ENCODE results near the gene KCNG2. TPM values are rescaled to one million over a fixed set of nuclear protein-coding genes. Genes with fewer than 3 reads are reported as not detected.

Gene KCNG2
- total RNA-seq, 1 experiment from 2014 or later = not detected

DNA sequence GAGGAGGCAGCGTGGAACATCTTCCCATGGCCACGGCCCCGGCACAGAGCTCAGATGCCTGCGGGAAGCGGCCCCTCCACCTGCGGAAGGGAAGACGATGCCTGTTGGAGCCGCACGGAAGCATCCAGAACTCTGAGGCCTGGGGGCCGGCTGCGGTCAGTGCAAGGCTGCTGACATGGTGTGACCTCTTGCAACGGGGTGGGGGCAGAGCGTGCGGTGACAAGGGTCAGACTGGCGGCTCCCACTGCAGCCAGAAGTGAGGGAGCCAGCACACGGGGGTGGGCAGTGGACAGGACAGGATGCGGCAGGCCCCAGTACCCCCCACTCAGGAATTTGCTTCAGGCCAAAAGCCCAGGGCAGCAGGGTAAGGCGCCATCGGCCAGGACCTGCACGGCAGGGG is 104.9 kb downstream of the KCNG2 start:
- CTCF ChIA-PET = no interaction called here
- Histone ChIP-seq H2AFZ (no peak overlapping the region), H3K4me3 (no peak overlapping the region), H4K20me1 (ENCODE audit: insufficient read depth) (no peaks in the 10 kb centered on the region), H3K27me3 (ENCODE audit: insufficient read depth, low read depth) (no peaks in the 10 kb centered on the region), H3K27ac (no peak overlapping the region), H3K79me2 (ENCODE audit: low read depth) (no peaks in the 10 kb centered on the region), H3K36me3 (ENCODE audit: low read depth) (no peaks in the 10 kb centered on the region), H3K4me2 (no peak overlapping the region), H3F3A (ENCODE audit: insufficient read depth, low read depth) (no peaks in the 10 kb centered on the region), H3K4me1 (replicated peaks; ENCODE audit: insufficient read depth) (no peaks in the 10 kb centered on the region), H3K9me3 (ENCODE audit: insufficient read depth, low read depth) (peaks cover 12% of the 10 kb centered on the region; the same call in 1 of the 2 replicates), H3K9me2 (ENCODE audit: insufficient read depth) (no peaks in the 10 kb centered on the region)
- no peak for TF ChIP-seq EZH2 (IDR thresholded peaks at IDR 0.05; ENCODE audit: low read depth)
- TF ChIP-seq, protein P1, sequence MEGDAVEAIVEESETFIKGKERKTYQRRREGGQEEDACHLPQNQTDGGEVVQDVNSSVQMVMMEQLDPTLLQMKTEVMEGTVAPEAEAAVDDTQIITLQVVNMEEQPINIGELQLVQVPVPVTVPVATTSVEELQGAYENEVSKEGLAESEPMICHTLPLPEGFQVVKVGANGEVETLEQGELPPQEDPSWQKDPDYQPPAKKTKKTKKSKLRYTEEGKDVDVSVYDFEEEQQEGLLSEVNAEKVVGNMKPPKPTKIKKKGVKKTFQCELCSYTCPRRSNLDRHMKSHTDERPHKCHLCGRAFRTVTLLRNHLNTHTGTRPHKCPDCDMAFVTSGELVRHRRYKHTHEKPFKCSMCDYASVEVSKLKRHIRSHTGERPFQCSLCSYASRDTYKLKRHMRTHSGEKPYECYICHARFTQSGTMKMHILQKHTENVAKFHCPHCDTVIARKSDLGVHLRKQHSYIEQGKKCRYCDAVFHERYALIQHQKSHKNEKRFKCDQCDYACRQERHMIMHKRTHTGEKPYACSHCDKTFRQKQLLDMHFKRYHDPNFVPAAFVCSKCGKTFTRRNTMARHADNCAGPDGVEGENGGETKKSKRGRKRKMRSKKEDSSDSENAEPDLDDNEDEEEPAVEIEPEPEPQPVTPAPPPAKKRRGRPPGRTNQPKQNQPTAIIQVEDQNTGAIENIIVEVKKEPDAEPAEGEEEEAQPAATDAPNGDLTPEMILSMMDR (conservative IDR thresholded peaks at IDR 0.05) = no peak
- POLR2A ChIA-PET (ENCODE audit: unreplicated experiment) = no interaction called here
- no TSS peak for BruUV-seq (replicated peaks)
- intact Hi-C loops (cut with micrococcal nuclease; ENCODE audit: unreplicated experiment) = no loop called here
- DNase-seq = no peak

DNA sequence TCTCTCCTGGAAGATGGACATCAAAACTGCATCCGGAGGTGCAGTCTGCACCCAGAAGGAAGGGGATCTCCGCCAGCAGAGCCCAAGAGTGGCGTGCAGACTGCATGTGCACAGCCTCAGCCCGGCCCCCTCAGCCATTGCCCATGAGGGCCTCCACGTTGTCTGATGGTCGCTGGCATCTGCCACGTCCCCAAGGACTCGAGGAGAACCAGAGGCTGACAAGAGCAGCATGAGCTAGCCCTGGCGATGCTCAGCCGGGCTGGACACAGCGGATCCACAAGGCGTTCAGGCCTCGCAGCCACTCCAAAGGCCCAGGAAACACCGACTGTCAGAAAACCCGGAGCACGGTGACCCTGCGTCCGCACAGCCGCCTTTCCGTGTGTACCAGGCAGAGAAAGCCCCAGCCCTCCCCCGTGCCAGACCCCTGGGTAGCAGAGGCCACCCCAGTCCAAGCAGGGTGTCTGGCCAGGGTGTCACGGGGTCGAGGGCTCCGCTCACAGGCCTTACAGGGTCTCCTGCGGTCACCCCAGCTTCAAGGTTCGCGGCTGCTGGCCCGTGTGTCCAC is 105.4 kb downstream of the KCNG2 start:
- CTCF ChIA-PET = no interaction called here
- intact Hi-C loops (cut with micrococcal nuclease; ENCODE audit: unreplicated experiment) = no loop called here
- H3F3A ChIP-seq (ENCODE audit: insufficient read depth, low read depth) = no peaks in the 10 kb centered on the region
- BruUV-seq (replicated peaks) = no TSS peak
- H3K9me3 ChIP-seq (ENCODE audit: insufficient read depth, low read depth) = peaks cover 7% of the 10 kb centered on the region; the same call in 1 of the 2 replicates
- H3K36me3 ChIP-seq (ENCODE audit: low read depth) = no peaks in the 10 kb centered on the region
- H3K9me2 ChIP-seq (ENCODE audit: insufficient read depth) = no peaks in the 10 kb centered on the region
- H3K4me2 ChIP-seq = no peak overlapping the region
- no peak overlapping the region for H3K4me3 ChIP-seq
- H3K4me1 ChIP-seq (replicated peaks; ENCODE audit: insufficient read depth) = no peaks in the 10 kb centered on the region
- no peaks in the 10 kb centered on the region for H3K79me2 ChIP-seq (ENCODE audit: low read depth)
- no peak overlapping the region for H2AFZ ChIP-seq
- H4K20me1 ChIP-seq (ENCODE audit: insufficient read depth) = no peaks in the 10 kb centered on the region
- TF ChIP-seq EZH2 (IDR thresholded peaks at IDR 0.05; ENCODE audit: low read depth) = no peak
- TF ChIP-seq, protein P1 (conservative IDR thresholded peaks at IDR 0.05) = no peak
- POLR2A ChIA-PET (ENCODE audit: unreplicated experiment) = no interaction called here
- DNase-seq = no peak
- no peaks in the 10 kb centered on the region for H3K27me3 ChIP-seq (ENCODE audit: insufficient read depth, low read depth)
- no peak overlapping the region for H3K27ac ChIP-seq

DNA sequence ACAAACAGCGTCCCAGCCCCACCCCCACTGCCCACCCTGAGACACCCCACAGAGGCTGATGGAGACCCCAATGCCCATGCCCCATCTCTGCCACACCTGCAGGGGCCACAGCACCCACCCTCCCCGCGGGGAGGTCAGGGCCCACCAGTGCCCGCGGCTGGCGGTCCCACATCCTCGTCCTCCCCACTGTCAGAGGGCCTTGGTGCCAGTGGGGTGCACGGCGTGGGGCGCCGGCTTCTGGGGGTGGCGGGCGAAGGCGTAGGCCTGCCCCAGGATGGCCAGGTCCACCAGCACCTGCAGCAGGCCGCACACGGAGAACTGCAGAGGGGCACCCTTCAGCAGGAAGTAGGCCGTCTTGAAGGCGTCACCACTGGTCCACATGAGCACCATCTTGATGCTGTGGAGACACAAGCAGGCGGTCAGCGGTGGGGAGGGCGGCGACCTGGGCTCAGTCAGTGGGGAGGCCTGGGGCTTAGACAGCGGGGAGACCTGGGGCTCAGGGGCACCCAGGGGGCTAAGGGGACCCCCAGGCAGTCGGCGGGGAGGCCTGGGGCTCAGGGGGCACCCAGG is 106.1 kb downstream of the KCNG2 start:
- CTCF ChIA-PET = no interaction called here
- intact Hi-C loops (cut with micrococcal nuclease; ENCODE audit: unreplicated experiment) = no loop called here
- BruUV-seq (replicated peaks) = no TSS peak
- H4K20me1 ChIP-seq (ENCODE audit: insufficient read depth) = no peaks in the 10 kb centered on the region
- DNase-seq = no peak
- H2AFZ ChIP-seq = no peak overlapping the region
- no peak overlapping the region for H3K4me2 ChIP-seq
- no peaks in the 10 kb centered on the region for H3K4me1 ChIP-seq (replicated peaks; ENCODE audit: insufficient read depth)
- TF ChIP-seq, protein P1 (conservative IDR thresholded peaks at IDR 0.05) = no peak
- TF ChIP-seq EZH2 (IDR thresholded peaks at IDR 0.05; ENCODE audit: low read depth) = no peak
- H3K27me3 ChIP-seq (ENCODE audit: insufficient read depth, low read depth) = no peaks in the 10 kb centered on the region
- no peaks in the 10 kb centered on the region for H3K36me3 ChIP-seq (ENCODE audit: low read depth)
- no peaks in the 10 kb centered on the region for H3K79me2 ChIP-seq (ENCODE audit: low read depth)
- H3K27ac ChIP-seq = no peak overlapping the region
- H3F3A ChIP-seq (ENCODE audit: insufficient read depth, low read depth) = no peaks in the 10 kb centered on the region
- H3K9me3 ChIP-seq (ENCODE audit: insufficient read depth, low read depth) = peaks cover 3% of the 10 kb centered on the region; the same call in 1 of the 2 replicates
- no peaks in the 10 kb centered on the region for H3K9me2 ChIP-seq (ENCODE audit: insufficient read depth)
- POLR2A ChIA-PET (ENCODE audit: unreplicated experiment) = no interaction called here
- H3K4me3 ChIP-seq = no peak overlapping the region
